Measurements from ENCODE around the gene CHM.
"Not testable (repeated sequence)": the region's sequence is repeated elsewhere in the genome, so short reads cannot be mapped to it uniquely, and the experiment has no call there.

The CHM gene

GRCh38 chrX:85988353-85988752 lies 59.0 kb downstream of the CHM start:
- DNase-seq (ENCODE audit: low read depth) = no peak
- H3K4me3 ChIP-seq (ENCODE audit: low read depth, low read length) = no peak overlapping the region
- no peak for TF ChIP-seq CTCF (IDR thresholded peaks at IDR 0.05; ENCODE audit: low read depth, low read length, missing control alignments)

- TF ChIP-seq CTCF (IDR thresholded peaks at IDR 0.05; ENCODE audit: low read depth, low read length, missing control alignments) = no peak
- H3K4me3 ChIP-seq (ENCODE audit: low read depth, low read length) = no peak overlapping the region
- DNase-seq (ENCODE audit: low read depth) = no peak
Measured at GRCh38 chrX:85980286-85980685, 67.1 kb downstream of the CHM start.

- no peak for DNase-seq (ENCODE audit: low read depth)
- no peak overlapping the region for H3K4me3 ChIP-seq (ENCODE audit: low read depth, low read length)
- no peak for TF ChIP-seq CTCF (IDR thresholded peaks at IDR 0.05; ENCODE audit: low read depth, low read length, missing control alignments)
Measured at GRCh38 chrX:85977218-85977617, 70.1 kb downstream of the CHM start.

- H3K4me3 ChIP-seq (ENCODE audit: low read depth, low read length); DNase-seq (ENCODE audit: low read depth): not testable (repeated sequence)
Measured at GRCh38 chrX:85972351-85972750, 75.0 kb downstream of the CHM start.

- DNase-seq (ENCODE audit: low read depth) = no peak
- H3K4me3 ChIP-seq (ENCODE audit: low read depth, low read length) = no peak overlapping the region
- TF ChIP-seq CTCF (IDR thresholded peaks at IDR 0.05; ENCODE audit: low read depth, low read length, missing control alignments) = no peak
Measured at GRCh38 chrX:85964744-85965143, 82.6 kb downstream of the CHM start.

GRCh38 chrX:85963736-85964135 lies 83.6 kb downstream of the CHM start:
- no peak for DNase-seq (ENCODE audit: low read depth)
- H3K4me3 ChIP-seq (ENCODE audit: low read depth, low read length) = no peak overlapping the region
- TF ChIP-seq CTCF (IDR thresholded peaks at IDR 0.05; ENCODE audit: low read depth, low read length, missing control alignments) = no peak

- no peak overlapping the region for H3K4me3 ChIP-seq (ENCODE audit: low read depth, low read length)
- no peak for TF ChIP-seq CTCF (IDR thresholded peaks at IDR 0.05; ENCODE audit: low read depth, low read length, missing control alignments)
- DNase-seq (ENCODE audit: low read depth) = no peak
Measured at GRCh38 chrX:85955510-85955909, 91.8 kb downstream of the CHM start.

GRCh38 chrX:85944751-85945150 lies 102.6 kb downstream of the CHM start:
- not testable (repeated sequence) for H3K4me3 ChIP-seq (ENCODE audit: low read depth, low read length); DNase-seq (ENCODE audit: low read depth)

All from GM12864 (cell line).